IMR-90 (cell line): ENCODE results near the gene MCUB. TPM values are rescaled to one million over a fixed set of nuclear protein-coding genes. Genes with fewer than 3 reads are reported as not detected.

Experiments
- ATAC-seq: fragments of 200-7000 bp; cut with Tn5 transposase; 2 replicates; pipeline ENCODE4 v1.9.1; 2020; ENCODE audit warnings: low read depth, mild to moderate bottlenecking, moderate library complexity
- BruUV-seq: library from RNA; stranded (reverse); fragments of 400-500 nt; replicated peaks from 2 replicates; lab custom pipeline; 2021; lab: Mats Ljungman, UMichigan
- CTCF ChIA-PET: fragments of 300-600 bp; formaldehyde crosslinking; extraction: SDS; loops from one replicate; lab custom pipeline; 2021; ENCODE audit warnings: antibody characterized with exemption; lab: Yijun Ruan, JAX
- POLR2A ChIA-PET: fragments of 300-600 bp; sonication (Branson Sonifier 250); formaldehyde crosslinking; loops from one replicate; lab custom pipeline; 2022; ENCODE audit warnings: antibody characterized with exemption; ENCODE audit not compliant: unreplicated experiment; lab: Charles Lee
- DNase-seq: peaks from one replicate; pipeline ENCODE4 v3.0.0; 2013
- H2AFZ ChIP-seq: replicated peaks from 2 replicates; pipeline ENCODE3; 2013; ENCODE audit warnings: low read length, mild to moderate bottlenecking; ENCODE audit not compliant: poor library complexity
- H2AK5ac ChIP-seq: 2 replicates; pipeline ENCODE4 v1.6.1; 2013; ENCODE audit warnings: low read depth, low read length, inconsistent platforms
- H2AK9ac ChIP-seq: replicated peaks from 2 replicates; pipeline ENCODE3; 2013; ENCODE audit warnings: mild to moderate bottlenecking, low read depth, low read length, moderate library complexity; ENCODE audit not compliant: poor library complexity
- H2BK120ac ChIP-seq: 2 replicates; pipeline ENCODE4 v1.6.1; 2013; ENCODE audit warnings: low read depth, low read length, inconsistent platforms
- H2BK15ac ChIP-seq: 3 replicates; pipeline ENCODE4 v1.6.1; 2013; ENCODE audit warnings: low read depth, low read length, inconsistent platforms
- H2BK20ac ChIP-seq: 2 replicates; pipeline ENCODE4 v1.6.1; 2013; ENCODE audit warnings: low read depth, mild to moderate bottlenecking, inconsistent platforms, low read length, moderate library complexity
- H2BK5ac ChIP-seq: 2 replicates; pipeline ENCODE4 v1.6.1; 2013; ENCODE audit warnings: mild to moderate bottlenecking, low read depth, low read length, inconsistent platforms; ENCODE audit not compliant: poor library complexity, severe bottlenecking
- H3K14ac ChIP-seq: replicated peaks from 2 replicates; pipeline ENCODE4 v1.6.1; 2013; ENCODE audit warnings: low read depth, low read length, inconsistent platforms
- H3K18ac ChIP-seq: 2 replicates; pipeline ENCODE4 v1.6.1; 2013; ENCODE audit warnings: low read depth, low read length, control low read depth
- H3K23ac ChIP-seq: 2 replicates; pipeline ENCODE4 v1.6.1; 2013; ENCODE audit warnings: low read depth, low read length, inconsistent platforms
- H3K27ac ChIP-seq: 2 replicates; pipeline ENCODE4 v1.5.1; 2013; ENCODE audit warnings: mild to moderate bottlenecking, control low read depth, low read length; ENCODE audit not compliant: insufficient read depth
- H3K27me3 ChIP-seq: 2 replicates; pipeline ENCODE4 v1.6.1; 2013; ENCODE audit warnings: low read length; ENCODE audit not compliant: control insufficient read depth, insufficient read depth
- H3K36me3 ChIP-seq: 2 replicates; pipeline ENCODE4 v1.6.1; 2013; ENCODE audit warnings: low read length, mixed read lengths; ENCODE audit not compliant: control insufficient read depth, insufficient read depth
- H3K4ac ChIP-seq: 2 replicates; pipeline ENCODE4 v1.6.1; 2013; ENCODE audit warnings: low read depth, low read length, inconsistent platforms
- H3K4me1 ChIP-seq: 2 replicates; pipeline ENCODE4 v1.6.1; 2013; ENCODE audit warnings: low read length, mixed read lengths; ENCODE audit not compliant: control insufficient read depth, insufficient read depth
- H3K4me2 ChIP-seq: 2 replicates; pipeline ENCODE4 v1.6.1; 2013; ENCODE audit warnings: low read depth, mild to moderate bottlenecking, control low read depth, low read length, moderate library complexity
- H3K4me3 ChIP-seq: 2 replicates; pipeline ENCODE4 v1.5.1; 2013; ENCODE audit warnings: low read depth, mild to moderate bottlenecking, control low read depth, low read length, moderate library complexity; ENCODE audit not compliant: insufficient read depth
- H3K56ac ChIP-seq: 2 replicates; pipeline ENCODE4 v1.6.1; 2013; ENCODE audit warnings: low read length, inconsistent platforms; ENCODE audit not compliant: insufficient read depth; ENCODE audit errors: extremely low read depth
- H3K79me1 ChIP-seq, 2 experiments: 2 replicates each; pipeline ENCODE4 v1.6.1; 2013; ENCODE audit warnings: low read length in 2 of 2, inconsistent platforms in 1 of 2, low read depth in 1 of 2
- H3K9ac ChIP-seq: 2 replicates; pipeline ENCODE4 v1.6.1; 2013; ENCODE audit warnings: low read depth, low read length, control low read depth
- H3K9me1 ChIP-seq: 2 replicates; pipeline ENCODE4 v1.6.1; 2013; ENCODE audit warnings: low read length, inconsistent platforms; ENCODE audit not compliant: insufficient read depth
- H3K9me3 ChIP-seq: 2 replicates; pipeline ENCODE4 v1.6.1; 2013; ENCODE audit warnings: low read length; ENCODE audit not compliant: control insufficient read depth, insufficient read depth
- H4K20me1 ChIP-seq: 2 replicates; pipeline ENCODE4 v1.6.1; 2013; ENCODE audit warnings: low read length, inconsistent platforms; ENCODE audit not compliant: insufficient read depth
- H4K5ac ChIP-seq: 2 replicates; pipeline ENCODE4 v1.6.1; 2013; ENCODE audit warnings: mild to moderate bottlenecking, low read depth, low read length, control low read depth
- H4K8ac ChIP-seq, 2 experiments: 2 replicates each; pipeline ENCODE4 v1.6.1; 2013; ENCODE audit warnings: low read depth in 2 of 2, low read length in 2 of 2, control low read depth in 1 of 2, inconsistent platforms in 1 of 2
- H4K91ac ChIP-seq: 2 replicates; pipeline ENCODE4 v1.6.1; 2013; ENCODE audit warnings: low read depth, low read length, inconsistent platforms; ENCODE audit not compliant: insufficient read depth
- BHLHE40 ChIP-seq: fragments of 150-350 bp; IDR thresholded peaks from 2 replicates; pipeline ENCODE4 v1.6.1; 2016; ENCODE audit warnings: mild to moderate bottlenecking, low read depth, low read length
- CEBPB ChIP-seq: IDR thresholded peaks from 2 replicates; pipeline ENCODE4 v1.6.1; 2012; ENCODE audit warnings: low read depth, low read length, improper control_type of control experiment
- CHD1 ChIP-seq: IDR thresholded peaks from 2 replicates; pipeline ENCODE4 v1.6.1; 2012; ENCODE audit warnings: low read depth, low read length, improper control_type of control experiment
- CTCF ChIP-seq: conservative IDR thresholded peaks from 2 replicates; pipeline ENCODE4 v1.5.1; 2012; ENCODE audit warnings: mild to moderate bottlenecking, low read depth, low read length, improper control_type of control experiment
- FOS ChIP-seq: fragments of 150-350 bp; IDR thresholded peaks from 2 replicates; pipeline ENCODE4 v1.6.1; 2016; ENCODE audit warnings: low read depth, low read length
- MAFK ChIP-seq: IDR thresholded peaks from 2 replicates; pipeline ENCODE4 v1.6.1; 2012; ENCODE audit warnings: low read depth, low read length, improper control_type of control experiment
- MAZ ChIP-seq: IDR thresholded peaks from 2 replicates; pipeline ENCODE4 v1.6.1; 2012; ENCODE audit warnings: low read depth, mild to moderate bottlenecking, low read length, improper control_type of control experiment, moderate library complexity, borderline replicate concordance
- MXI1 ChIP-seq: IDR thresholded peaks from 2 replicates; pipeline ENCODE4 v1.6.1; 2012; ENCODE audit warnings: low read depth, mild to moderate bottlenecking, low read length, moderate library complexity, borderline replicate concordance
- POLR2A ChIP-seq: IDR thresholded peaks from 2 replicates; pipeline ENCODE4 v1.6.1; 2012; ENCODE audit warnings: mild to moderate bottlenecking, low read depth, low read length
- RAD21 ChIP-seq: IDR thresholded peaks from 2 replicates; pipeline ENCODE4 v1.6.1; 2012; ENCODE audit warnings: low read length, improper control_type of control experiment
- SMC3 ChIP-seq: fragments of 150-350 bp; IDR thresholded peaks from 2 replicates; pipeline ENCODE4 v1.6.1; 2016; ENCODE audit warnings: low read depth, mild to moderate bottlenecking, antibody characterized with exemption, low read length, moderate library complexity
- WGBS, 2 experiments: methylation state at CpG; one replicate each; pipeline versions ENCODE4 v1.1.5 to v1.1.7; 2013; ENCODE audit warnings: missing lambda C conversion rate in 2 of 2; ENCODE audit not compliant: insufficient read length in 1 of 2; ENCODE audit errors: extremely low coverage in 2 of 2; 5-methylcytosine and 5-hydroxymethylcytosine counted together
- dilution Hi-C: fragments of 300-500 bp; cut with HindIII; formaldehyde crosslinking; loops from one replicate; pipeline ENCODE4 v1.14.3; 2018; ENCODE audit warnings: low sequenced_read_pairs; ENCODE audit not compliant: unreplicated experiment
- in situ Hi-C: fragments of 300-500 bp; cut with MboI; formaldehyde crosslinking; loops from 3 replicates; pipeline ENCODE4 v1.14.3; 2019; ENCODE audit warnings: low sequenced_read_pairs, inconsistent platforms, mixed read lengths
- intact Hi-C: fragments of 100-400 bp; cut with micrococcal nuclease; formaldehyde crosslinking; loops from 2 replicates; pipeline ENCODE4 v1.10.0; 2022
- polyA plus RNA-seq, 3 experiments: library from polyadenylated mRNA; depleted of rRNA; stranded (reverse); fragments of >200 nt; gene quantifications; 2 replicates each; pipeline ENCODE4 v1.2.3, GENCODE V29; 2012; ENCODE audit warnings: low replicate concordance in 1 of 3
- total RNA-seq: library from RNA; depleted of rRNA; stranded (reverse); fragments of >200 nt; gene quantifications from 2 replicates; pipeline ENCODE4 v1.2.3, GENCODE V29; 2012

The MCUB gene
- total and polyA plus RNA-seq, 2 of the 4 experiments (the other 2 are of a cell fraction): 18.5 to 20.4 TPM

GRCh38 chr4:109702950-109703663 lies 143.1 kb downstream of the MCUB start, which contains the start of gene CASP6:
CASP6 (minus strand) TSS chr4:109703445; CDS start chr4:109703395, 50 bp downstream.
- in situ Hi-C loops: loop anchor here (10.0 kb wide), 1 partner anchor 112 kb away; the partner anchor contains the start of gene GAR1

More at GRCh38 chr4:109702950-109703663, 143.1 kb downstream of the MCUB start, which contains the start of gene CASP6:
- TF ChIP-seq FOS: no peak
- no peak for TF ChIP-seq POLR2A
- no peak for TF ChIP-seq MAFK
- no peak for TF ChIP-seq CHD1
- TF ChIP-seq MAZ: peak; percentile 54; the same call in 1 of the 2 replicates
- TF ChIP-seq CEBPB: no peak
- TF ChIP-seq CTCF: peak; percentile 61
- TF ChIP-seq SMC3: peak; percentile 67
- TF ChIP-seq RAD21: peak; percentile 56
- no peak for TF ChIP-seq BHLHE40
- TF ChIP-seq MXI1: no peak
- DNase-seq: peak; percentile 66
- Histone ChIP-seq H3K56ac (peak within 1 kb of the TSS; percentile 81), H2BK120ac (peak within 1 kb of the TSS; percentile 53), H3K4ac (peak within 1 kb of the TSS; percentile 71), H3K27me3 (no peaks in the 10 kb centered on the region), H4K20me1 (peaks cover 3% of the 10 kb centered on the region), H3K79me1 (peaks cover 31 to 38% of the 10 kb centered on the region in 2 experiments), H3K23ac (peak within 1 kb of the TSS; percentile 67), H2AK9ac (peak within 1 kb of the TSS; percentile 97), H3K4me3 (peak within 1 kb of the TSS; percentile 94), H2BK20ac (no peak within 1 kb of the TSS), H3K27ac (peak within 1 kb of the TSS; percentile 80), H2BK5ac (peak within 1 kb of the TSS; percentile 32), H3K9ac (peak within 1 kb of the TSS; percentile 84), H3K4me2 (peak within 1 kb of the TSS; percentile 98), H2AFZ (peak within 1 kb of the TSS; percentile 100), H3K4me1 (peaks cover 7% of the 10 kb centered on the region), H3K9me3 (no peaks in the 10 kb centered on the region), H3K9me1 (peaks cover 18% of the 10 kb centered on the region; the same call in 1 of the 2 replicates), H2BK15ac (no peak within 1 kb of the TSS), H2AK5ac (no peak within 1 kb of the TSS), H3K18ac (no peak within 1 kb of the TSS; the same call in 1 of the 2 replicates), H4K8ac (peak within 1 kb of the TSS; percentile 56 to 78; a peak in 3 of 4 replicates), H4K91ac (peak within 1 kb of the TSS; percentile 66), H3K14ac (peak within 1 kb of the TSS; percentile 69), H4K5ac (peak within 1 kb of the TSS; percentile 80), H3K36me3 (no peaks in the 10 kb centered on the region)
- CTCF ChIA-PET: interaction anchor here (0.6 to 1.0 kb wide), 4 partner anchors 20 to 283 kb away, joined by 3 to 4 read pairs (median 3); no protein-coding TSS in a partner anchor
- intact Hi-C loops: loop anchor here (1.0 to 5.0 kb wide), 9 partner anchors 26 to 276 kb away; partner anchors contain the start of gene GAR1
- 1% methylated on average over 40 of the region's 72 CpGs; no CpG with 5 or more reads in 1 of the 2 experiments for WGBS, 2 experiments
- POLR2A ChIA-PET: interaction anchor here (0.5 to 0.6 kb wide), 2 partner anchors 27 to 510 kb away, joined by 3 to 4 read pairs; no protein-coding TSS in a partner anchor
- dilution Hi-C loops: no loop called here
- BruUV-seq: no TSS peak
- peak; percentile 94 for ATAC-seq
